Occipital lobe (tissue), 2 donors: ENCODE results near the gene NEDD9. TPM values are rescaled to one million over a fixed set of nuclear protein-coding genes. Genes with fewer than 3 reads are reported as not detected.
A peak's percentile ranks its signal among the peaks of the same experiment; 100 is the strongest.

Source experiments
- DNase-seq: peaks from one replicate; lab custom pipeline; 2025; lab: John Stamatoyannopoulos, UW
- total RNA-seq: library from RNA; depleted of rRNA; stranded (reverse); fragments of >200 nt; gene quantifications from one replicate; pipeline ENCODE4 v1.2.3, GENCODE V29; 2014

Gene NEDD9
- total RNA-seq, 1 donor from 2014 or later, result 19.2 TPM

DNA sequence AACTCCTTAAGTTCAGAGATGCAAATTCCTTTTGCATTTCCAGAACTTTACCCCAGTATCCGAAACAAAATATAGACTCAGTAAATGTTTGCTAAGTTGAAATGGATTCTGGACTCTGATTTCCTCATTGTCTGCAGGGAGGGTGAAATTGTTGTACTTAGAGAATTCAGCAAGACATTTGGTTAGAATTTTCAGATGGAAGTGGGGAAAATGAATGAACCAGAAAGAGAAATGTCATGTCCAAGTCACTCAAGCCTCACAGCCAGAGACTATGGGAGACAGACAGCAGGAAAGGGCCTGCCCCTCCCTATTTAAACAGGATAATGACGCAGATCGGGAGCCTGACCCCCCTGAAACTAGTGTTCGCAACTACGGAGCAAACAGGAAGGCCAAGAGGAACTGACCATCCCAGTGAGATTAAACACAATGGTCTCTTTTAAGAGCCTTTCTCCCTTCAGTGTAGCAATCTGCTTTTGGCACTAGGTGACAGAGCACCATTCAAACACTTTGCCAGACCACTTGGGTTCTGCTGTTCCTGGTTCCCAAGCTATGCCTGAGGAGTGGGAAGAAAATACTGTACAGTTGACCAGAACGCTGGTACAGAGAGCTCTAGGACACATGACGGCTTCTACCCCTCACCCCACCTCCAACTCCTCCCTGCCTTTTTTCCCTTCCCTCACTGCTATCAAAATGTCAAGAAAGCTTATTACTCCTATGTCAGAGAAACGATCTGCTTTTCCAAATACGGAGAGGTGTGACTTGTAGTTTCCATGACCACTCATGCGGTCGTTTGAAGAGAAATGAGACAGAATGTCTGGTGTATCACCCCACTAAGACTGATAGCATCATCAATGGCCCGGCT lies 13.7 kb downstream of the NEDD9 start:
- DNase-seq, result no peak

DNA sequence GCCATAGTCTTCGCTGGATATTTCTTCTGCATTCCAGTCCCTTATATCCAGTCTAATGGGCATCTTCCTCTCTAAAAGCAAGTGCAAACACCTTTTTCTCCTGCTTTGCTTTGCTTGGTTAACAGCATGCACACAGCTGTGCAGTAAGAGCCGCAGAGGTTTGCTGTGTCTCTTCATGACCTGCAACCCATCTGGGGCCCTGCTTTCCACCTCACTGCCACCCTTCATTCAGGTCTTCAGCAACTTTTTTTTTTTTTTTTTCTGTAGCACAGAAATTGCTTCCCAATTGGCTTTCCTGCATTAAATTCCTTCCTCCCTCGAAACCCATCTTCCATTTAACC lies 14.4 kb downstream of the NEDD9 start:
- DNase-seq, result no peak

DNA sequence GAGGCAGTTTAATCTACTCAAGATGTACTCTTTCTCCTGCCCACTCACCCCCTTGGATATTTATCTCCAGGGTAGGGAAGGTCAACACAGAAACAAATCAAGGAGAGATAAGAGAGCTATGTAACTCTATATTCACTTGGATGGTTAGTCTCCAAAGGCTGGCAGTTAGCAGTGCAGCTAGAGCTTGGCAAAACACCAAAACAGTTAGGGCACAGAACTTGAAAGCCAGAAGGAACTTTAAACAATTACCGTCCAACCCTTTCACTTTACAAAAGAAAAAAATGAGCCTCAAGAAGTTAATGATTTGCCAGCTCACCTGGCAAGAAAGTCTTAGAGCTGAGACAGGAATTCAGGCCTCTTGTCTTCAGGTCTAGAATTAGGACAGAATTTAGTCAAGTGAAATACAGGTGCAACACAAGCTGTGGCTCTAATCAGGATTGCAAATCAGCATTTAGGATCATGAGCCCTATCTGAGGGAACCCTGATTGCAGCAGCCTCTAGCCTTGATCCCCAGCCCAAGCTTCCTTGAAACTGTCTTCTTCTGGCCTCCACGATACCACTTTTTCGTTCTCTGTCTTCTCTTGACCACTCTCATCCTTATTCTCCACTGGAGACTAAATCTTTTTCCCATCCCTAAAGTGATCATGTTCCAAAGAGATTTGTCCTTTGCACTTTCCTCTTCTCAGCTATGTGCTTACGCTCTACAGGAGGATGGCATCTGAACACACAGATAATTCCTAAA lies 14.9 kb downstream of the NEDD9 start:
- no peak for DNase-seq

DNA sequence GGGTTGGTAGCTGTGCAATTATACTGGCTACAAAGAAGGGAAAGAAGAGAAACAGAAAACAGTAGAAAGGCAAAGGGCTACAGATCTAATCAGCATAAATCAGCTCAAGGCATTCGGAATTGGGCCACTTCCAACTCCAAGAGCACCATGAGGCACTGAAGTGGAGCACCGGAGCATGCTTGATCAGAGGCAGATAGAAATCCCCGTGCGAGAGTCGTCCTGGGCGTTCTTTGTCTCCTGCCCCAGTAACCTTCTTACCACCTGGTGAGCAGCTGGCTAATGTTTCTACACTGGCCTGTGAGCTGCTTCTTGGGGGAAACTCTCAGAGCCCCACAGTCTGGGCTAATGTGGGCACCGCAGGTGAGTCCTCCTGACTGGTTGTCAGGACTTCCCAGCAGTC lies 16.7 kb downstream of the NEDD9 start:
- DNase-seq, result no peak

DNA sequence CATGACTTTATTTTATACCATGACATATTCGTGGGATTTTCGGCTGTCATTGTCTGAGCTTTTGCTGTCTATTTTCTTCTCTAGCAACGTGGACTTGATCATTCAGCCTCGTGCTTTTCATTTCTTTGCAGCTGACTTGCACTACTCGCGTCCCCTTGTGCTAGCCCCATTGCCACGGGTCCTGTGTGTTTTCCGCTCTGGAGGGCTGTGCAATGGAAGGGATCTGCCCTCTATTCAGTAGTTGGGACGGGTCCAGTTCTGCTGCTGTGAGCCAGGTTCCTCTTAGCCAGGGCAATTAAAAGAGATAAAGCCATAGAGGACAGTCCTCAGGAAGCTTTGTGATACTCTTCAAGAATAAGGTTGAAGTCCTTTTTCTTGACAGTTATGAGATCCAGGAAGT lies 17.6 kb downstream of the NEDD9 start:
- no peak for DNase-seq

DNA sequence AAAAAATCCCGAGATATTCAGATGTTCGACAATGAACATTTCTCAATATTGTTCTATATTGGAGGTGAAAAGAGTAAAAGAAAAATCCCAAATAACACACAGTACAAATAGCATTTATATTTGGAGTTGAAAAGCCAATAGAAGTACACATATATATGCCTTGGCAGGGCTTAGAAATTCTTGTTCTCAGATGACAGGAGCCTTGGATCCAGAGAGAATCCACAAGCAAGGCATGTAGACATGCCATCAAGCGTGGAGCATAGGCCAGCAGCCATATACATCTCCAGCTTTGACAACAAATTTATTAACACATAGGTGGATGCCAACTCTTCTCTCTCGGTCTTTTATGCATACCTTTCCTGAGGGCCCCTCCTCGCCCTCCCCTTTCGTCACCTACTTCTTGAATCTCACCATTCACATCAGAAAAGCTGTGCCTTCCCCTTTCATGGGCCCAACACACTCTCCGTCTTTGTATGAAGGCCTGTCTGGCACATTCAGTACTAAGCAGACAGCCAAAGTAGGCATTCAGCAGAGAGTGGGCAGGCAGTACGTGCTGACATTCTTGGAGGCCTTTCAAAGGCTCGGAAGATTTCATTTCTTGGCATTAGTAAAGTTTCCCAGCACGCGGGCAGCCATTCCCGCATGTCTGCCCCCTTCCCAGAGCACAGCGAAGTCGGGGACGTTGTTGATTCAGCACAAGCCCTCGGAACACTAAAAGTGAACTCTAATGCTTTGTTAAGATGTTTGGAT lies 18.2 kb downstream of the NEDD9 start:
- DNase-seq, result peak; percentile 72

DNA sequence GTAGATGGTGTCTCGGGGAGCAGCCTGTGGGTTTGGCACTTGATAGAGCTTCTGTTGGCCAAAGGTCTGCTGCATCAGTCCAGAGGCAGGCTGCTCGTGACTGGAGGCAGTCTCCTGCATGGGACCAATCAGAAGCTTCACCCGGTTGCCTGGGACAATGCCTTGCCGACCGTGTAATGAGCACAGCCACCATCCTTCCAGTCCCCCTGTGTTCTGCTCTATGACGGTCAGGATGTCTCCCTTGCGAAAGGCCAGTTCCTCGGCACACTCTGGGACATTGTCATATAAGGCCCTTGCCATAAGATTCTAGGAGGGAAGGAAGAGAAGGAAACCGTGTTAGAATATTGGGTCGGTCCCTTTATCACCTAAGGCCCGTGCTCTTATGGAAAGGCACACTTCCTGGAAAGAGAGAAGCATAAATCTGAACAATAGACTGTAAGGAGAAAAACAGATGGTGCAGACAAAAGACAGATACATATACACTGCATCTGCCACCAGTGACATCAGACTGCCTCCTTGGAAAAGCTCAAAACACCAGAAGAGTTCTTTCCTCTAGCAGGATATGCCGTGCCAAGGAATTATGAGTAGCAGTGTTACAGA lies 18.9 kb downstream of the NEDD9 start:
- no peak for DNase-seq

DNA sequence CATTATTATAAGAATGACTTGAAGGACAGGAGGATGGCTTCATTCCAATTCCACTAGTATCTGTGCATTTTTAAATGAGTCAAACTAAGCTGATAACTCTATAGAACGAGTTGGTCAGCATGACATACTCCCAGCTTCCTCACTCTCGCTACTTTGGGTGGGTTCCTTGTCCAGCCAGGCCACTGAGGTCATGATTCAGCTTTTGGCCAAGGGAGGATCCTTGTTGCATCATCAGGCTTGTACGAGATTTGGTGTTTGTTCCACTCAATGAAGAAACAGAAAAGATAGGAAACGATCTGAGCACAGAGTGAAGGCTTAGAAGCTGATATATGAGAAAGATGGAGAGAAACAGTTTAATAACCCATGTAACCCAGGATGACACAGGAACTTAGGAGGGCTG lies 19.8 kb downstream of the NEDD9 start:
- no peak for DNase-seq

DNA sequence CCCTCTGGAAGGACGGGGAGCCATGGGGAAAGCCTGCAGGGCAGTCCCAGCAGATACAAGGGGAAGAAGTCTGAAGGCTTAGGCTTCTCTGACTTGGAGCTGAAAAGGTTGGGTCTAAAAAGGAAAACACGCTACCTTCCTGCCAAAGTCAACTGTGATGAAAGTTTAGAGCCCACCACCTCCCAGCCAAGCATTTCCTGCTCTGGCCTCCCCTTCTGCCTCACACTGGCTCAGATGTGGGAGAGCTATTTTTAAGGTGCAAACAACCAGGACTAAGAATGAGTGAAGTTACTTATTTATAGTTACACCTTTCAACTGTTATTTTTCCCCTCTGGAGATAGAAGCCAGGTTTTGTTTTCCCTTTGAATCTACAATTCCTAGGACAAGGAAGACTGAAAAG lies 21.2 kb downstream of the NEDD9 start:
- DNase-seq, result no peak

DNA sequence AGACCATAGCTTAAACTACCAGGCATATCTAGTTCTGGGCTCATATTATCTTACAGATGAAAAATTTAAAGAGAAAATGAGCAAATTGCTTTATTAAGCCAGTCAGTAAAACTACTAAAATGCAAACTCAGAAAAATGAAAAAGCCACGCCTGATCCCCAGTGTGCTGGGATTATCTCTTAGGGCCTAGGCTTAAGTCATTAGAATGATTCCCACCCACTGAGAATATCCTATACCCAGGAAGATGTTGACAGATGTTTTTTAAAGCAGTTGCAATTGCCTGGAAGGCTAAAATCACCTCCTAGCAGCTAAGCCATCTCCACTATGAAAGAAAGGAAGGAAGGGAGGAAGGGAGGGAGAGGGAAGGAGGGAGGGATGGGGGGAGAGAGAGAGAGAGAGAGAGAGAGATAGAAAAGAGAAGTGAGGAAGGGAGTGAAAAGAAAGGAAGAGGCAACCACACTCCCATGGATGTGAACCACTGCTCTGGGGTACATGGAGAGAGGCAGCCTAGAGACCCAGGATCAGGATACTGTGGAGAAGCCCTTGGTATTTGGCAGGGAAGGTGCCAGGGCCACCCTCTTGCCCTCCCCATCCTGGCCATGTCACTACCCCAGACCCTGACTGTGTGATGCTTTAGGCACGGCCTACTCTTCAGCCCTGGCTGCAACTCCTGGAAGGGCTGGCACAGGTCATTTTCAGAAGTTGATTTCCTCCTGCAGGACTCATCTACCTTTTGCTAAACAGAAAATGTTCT lies 21.9 kb downstream of the NEDD9 start:
- DNase-seq, result no peak

DNA sequence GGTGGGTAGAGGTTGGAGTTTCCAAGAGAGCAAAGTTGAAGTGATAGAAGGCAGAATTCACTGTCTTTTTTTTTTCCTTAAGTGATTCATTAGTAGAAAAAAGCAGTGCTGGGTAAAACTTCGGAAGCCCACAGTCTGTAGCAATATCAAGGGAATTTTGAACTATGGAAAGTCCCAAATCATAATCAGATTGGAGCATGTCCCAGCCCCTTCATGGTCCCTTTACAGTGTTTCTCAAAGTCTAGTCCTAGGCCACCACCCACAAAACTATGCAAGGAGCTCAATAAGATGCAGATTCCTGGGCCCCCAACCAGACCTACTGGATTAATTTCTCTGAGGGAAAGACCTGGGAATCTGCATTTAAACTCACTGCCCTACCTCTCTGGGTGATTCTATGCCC lies 22.6 kb downstream of the NEDD9 start:
- DNase-seq, result no peak

DNA sequence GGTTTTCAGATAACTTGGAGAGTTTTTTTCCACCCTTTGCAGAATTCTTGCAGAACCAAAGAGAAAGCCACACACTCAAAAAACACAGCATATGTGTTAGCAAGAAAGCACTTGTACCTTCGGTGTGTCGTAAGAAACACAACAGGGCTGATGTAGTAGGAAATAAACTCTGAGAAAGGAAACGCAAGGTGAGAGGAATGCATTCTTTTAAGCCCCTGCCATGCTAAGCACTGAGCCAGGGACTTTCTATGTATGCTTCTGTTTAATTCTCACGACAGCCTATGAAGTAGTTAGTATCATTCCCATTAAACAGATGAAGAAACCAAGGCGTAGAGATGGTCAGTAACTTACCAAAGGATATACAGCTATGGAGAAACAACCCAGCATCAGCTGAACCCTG lies 23.1 kb downstream of the NEDD9 start:
- DNase-seq, result no peak

DNA sequence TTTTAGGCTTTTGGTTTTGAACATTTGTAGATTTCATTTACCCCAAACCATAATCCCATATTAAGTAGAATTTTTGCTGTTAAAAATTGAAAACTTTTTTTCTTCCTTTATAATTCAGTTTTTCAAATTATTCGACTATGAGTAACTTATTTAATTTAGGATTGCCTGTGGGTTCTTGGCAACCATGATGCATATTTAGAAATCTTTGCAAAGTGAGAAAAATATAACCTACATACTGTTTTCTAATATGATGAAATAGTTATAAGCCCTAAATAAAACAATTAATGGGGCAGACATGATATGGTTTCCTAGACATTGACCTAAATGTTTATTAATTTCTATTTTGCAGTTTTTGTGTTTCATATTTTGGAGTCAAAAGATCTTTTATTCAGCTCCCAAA lies 23.6 kb downstream of the NEDD9 start:
- no peak for DNase-seq

DNA sequence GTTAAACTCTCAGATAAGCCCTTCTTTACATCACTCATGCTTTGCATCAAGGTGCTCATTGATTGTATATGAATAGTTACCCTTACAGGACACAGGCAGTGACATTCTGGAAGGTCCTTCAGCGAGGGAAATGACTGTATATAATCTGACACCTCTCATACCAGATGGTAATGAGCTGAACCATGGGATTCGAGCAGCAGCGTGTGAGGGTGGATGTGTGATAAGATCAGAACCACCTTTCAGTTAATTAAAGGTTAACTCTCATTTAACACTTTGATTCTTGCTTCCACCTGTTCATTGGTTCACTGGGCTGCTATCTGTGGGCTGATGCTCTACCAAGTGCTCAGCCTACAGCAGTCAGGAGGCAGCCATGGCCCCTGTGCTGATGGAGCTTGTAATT lies 24.2 kb downstream of the NEDD9 start:
- DNase-seq, result no peak

DNA sequence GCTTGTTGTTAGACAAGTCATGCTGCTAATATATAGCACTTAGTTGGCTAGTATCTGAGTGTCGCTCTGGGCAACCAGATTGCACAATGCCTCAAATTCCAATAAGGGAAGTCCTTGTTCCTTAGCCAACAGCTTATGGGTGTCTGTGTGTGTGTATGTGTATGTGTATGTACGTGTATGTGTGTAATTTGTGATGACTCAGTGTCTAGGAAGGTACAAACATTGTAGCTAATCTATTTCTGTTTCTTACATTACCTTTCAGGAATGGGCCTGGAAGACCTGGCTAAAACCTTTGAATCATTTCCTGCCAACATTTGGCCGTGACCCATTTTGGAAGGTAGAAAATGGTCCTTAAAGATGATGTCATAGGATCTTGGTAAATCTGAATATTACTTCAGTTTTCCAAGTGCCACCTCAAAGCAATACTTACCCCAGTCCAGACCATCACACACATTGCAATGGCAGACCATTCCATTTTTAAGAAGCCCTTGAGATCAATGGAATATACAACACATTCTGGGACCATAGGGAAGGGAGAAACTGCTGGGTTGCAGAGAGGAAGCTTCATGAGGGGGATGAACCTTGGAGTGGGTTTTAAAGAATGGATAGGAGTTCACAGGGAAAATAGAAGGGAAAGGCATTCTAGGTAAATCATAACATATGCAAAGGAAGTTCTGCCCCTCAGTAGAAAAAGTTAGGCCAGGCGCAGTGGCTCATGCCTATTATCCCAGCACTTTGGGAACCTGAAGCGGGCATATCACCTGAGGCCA lies 25.1 kb downstream of the NEDD9 start:
- no peak for DNase-seq

DNA sequence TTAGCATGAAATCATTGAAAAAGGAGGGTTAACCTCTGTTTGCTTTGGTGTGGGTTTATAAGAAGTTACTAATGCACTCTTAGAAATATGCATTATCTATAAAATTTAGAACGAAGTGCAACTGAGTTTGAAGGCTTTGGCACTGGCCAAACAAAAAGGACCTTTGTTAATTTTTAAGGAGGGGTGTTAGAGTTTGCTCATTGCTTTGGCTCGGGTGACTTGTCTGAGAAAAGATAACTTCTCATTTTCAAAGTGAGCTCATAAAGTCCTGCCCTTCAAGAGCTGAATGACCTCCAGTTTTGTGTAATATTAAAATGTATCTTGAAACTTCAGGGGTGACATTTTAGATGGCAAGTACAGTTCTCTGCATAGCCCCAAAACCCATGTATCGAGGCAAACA lies 25.9 kb downstream of the NEDD9 start:
- no peak for DNase-seq

DNA sequence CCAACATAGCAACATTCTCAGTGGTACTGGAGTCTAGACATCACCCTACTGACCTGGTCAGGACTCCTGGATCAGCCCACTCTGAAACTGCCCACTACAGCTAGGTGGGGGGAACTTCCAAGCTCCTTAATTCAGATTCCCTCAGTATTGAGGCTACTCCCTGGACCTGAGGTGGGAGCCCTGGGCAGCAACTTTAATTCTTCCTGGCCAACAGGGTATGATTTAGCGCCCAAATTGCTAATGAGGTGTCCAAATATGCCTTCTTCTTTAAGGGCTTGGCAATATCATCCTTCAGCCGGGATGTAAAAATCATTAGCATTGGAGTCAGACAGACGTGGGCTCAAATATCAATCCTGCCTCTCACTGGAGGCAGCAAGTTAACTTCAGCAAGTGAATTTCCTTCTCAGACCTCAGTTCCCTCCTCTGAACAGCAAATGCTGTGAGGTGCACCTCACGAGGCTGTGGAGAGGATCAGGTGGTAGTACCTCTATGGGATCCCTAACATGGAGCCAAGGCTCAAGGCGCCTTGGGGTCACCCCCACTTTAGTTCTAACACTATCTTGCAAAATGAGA lies 27.6 kb downstream of the NEDD9 start:
- no peak for DNase-seq

DNA sequence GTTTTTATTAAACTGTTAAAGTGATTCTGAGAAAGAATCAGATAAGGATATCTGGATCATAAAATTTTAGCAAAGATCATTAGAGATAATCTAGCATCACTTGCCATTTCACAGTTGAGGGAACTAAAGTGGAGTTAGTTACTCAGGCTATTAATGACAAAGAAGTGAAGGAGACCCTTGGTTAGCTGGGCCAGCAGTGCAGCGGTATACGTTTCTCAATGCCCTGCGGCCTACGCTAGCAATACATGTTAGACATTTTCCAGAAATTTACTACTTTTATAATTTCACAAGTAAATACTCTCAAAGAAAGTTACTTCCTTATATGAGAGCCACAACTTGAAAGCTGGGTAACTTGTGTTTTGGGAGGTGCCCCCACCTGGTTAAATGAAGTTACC lies 28.5 kb downstream of the NEDD9 start:
- DNase-seq, result no peak

DNA sequence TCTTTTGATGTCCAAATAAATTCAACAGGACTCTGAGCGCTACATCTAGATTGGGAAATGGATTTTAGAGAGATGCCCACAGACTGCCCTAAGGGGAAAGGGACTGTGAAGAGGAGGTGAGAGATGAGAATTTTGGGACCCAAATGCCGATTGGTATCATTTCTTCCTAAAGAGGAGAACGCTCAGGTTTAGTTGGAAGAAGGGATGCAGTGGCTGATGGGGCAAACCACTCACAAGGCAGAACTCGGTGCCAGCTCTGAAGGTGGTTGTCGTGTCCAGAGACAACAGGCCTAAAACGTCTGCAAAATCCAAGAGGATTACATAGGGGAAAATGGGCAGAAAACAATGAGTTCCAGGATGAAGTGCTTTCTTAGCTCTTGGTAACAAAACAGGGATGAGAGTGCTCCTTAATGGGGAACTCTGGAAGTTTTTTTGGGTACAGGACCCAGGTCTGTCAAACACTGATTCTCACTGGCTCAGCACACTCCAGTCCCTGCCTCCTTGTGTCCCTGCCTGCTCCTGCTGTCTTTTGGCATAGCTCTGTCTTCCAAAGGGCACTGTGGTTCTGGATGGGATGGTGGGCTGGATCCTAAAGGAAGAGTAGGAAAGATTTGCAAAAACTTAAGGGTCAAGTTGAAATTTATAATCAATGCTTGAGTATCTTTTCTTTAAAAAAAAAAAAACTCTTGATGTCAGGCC lies 29.0 kb downstream of the NEDD9 start:
- DNase-seq, result no peak
